HG03521 (cell line): ENCODE measurements around the gene PCDHGB3.
"Not testable (repeated sequence)": the region's sequence is repeated elsewhere in the genome, so short reads cannot be mapped to it uniquely, and the experiment has no call there.

Experiments used
- ATAC-seq: cut with Tn5 transposase; IDR thresholded peaks from one replicate; pipeline ENCODE4 v1.9.1; 2021; ENCODE audit warnings: mild to moderate bottlenecking, moderate library complexity; ENCODE audit not compliant: unreplicated experiment

Gene PCDHGB3

DNA sequence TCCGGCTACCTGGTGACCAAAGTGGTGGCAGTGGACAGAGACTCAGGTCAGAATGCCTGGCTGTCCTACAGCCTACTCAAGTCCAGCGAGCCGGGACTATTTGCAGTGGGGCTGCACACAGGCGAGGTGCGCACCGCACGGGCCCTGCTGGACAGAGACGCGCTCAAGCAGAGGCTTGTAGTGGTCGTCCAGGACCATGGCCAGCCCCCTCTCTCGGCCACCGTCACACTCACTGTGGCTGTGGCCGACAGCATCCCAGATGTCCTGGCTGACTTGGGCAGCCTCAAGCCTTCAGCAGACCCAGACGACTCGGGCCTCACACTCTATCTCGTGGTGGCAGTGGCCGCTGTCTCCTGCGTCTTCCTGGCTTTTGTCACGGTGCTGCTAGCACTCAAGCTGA is 13.1 kb upstream of the PCDHGB3 start:
- ATAC-seq, result no peak

DNA sequence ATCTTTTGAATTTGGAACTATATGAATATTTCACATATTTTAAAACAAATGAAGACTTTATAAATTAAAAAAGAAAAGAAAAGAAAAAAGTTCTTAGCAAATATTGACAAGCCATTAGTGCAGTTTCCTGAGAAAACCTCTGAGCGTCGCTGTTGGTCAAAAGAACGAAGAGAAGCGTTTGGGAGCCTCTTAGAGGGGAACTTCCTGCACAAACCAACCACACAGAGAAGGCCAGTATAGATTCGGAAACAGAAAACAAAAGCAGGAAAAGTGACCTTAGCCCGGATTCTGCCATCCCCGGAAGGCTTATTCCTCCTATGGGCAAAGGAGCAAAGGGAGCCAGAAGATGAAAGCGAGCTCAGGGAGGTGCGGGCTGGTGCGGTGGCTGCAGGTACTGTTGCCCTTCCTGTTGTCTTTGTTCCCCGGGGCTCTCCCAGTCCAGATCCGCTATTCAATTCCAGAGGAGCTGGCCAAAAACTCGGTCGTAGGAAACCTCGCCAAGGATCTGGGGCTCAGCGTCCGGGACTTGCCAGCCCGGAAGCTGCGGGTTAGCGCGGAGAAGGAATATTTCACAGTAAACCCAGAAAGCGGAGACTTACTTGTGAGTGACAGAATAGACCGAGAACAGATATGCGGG is 10.1 kb upstream of the PCDHGB3 start, which contains the start of gene PCDHGB2:
PCDHGB2 (plus strand) TSS at position 205 of the 637 bp plus-strand sequence; CDS start at position 347, 142 bp downstream.
- no peak for ATAC-seq

DNA sequence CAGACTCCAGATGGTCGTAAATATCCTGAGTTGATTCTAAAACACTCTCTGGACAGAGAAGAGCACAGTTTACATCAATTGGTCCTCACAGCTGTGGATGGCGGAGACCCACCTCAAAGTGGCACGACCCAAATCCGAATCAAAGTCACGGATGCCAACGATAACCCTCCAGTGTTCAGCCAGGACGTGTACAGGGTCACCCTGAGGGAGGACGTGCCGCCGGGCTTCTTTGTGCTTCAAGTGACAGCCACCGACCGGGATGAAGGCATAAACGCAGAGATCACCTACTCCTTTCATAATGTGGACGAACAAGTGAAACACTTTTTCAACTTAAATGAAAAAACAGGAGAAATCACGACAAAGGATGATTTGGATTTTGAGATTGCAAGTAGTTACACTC is 9.4 kb upstream of the PCDHGB3 start:
- no peak for ATAC-seq

DNA sequence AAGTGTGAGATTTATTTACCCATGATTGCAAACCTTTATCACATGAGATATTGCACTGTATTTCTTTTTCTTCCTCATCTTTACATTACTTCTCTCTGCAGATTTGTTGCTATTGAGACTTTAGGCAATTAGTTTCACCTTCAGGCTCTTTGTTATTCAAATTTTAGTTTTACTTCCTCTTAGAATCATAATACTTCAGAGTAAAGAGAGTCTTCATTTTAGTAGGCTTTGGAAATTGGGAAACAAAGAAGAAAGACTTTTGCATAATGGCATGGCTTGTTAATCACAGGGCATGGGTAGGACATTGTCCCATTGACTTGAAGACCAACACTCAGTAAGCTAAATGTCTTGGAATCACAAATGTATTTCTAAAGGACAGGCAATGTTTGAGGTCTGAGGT is 7.3 kb upstream of the PCDHGB3 start:
- no peak for ATAC-seq

DNA sequence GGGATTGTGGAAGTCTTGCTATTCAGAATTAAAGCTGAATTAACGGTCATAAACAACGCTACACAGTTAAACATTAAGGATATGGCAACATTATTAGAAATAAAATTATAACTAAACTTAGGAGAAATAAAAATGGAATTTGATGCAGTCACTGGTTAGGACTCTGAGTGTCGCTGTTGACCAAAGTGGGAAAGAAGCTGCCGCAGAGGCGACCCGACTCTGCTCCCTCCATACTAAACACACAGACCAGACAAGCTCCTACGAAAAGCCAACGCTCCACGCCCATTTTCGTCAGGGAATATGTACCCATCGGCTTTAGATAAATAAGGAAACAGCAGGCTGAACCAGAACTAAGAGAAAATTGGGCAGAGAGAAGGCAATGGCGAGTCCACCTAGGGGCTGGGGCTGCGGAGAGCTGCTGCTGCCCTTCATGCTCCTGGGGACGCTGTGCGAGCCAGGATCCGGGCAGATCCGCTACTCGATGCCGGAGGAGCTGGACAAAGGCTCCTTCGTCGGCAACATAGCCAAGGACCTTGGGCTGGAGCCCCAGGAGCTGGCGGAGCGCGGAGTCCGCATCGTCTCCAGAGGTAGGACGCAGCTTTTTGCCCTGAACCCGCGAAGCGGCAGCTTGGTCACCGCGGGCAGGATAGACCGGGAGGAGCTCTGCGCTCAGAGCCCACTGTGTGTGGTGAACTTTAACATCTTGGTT is 5.9 kb upstream of the PCDHGB3 start, which contains the start of gene PCDHGA5:
PCDHGA5 (plus strand) TSS at position 211 of the 709 bp plus-strand sequence; CDS start at position 380, 169 bp downstream.
- no peak for ATAC-seq

DNA sequence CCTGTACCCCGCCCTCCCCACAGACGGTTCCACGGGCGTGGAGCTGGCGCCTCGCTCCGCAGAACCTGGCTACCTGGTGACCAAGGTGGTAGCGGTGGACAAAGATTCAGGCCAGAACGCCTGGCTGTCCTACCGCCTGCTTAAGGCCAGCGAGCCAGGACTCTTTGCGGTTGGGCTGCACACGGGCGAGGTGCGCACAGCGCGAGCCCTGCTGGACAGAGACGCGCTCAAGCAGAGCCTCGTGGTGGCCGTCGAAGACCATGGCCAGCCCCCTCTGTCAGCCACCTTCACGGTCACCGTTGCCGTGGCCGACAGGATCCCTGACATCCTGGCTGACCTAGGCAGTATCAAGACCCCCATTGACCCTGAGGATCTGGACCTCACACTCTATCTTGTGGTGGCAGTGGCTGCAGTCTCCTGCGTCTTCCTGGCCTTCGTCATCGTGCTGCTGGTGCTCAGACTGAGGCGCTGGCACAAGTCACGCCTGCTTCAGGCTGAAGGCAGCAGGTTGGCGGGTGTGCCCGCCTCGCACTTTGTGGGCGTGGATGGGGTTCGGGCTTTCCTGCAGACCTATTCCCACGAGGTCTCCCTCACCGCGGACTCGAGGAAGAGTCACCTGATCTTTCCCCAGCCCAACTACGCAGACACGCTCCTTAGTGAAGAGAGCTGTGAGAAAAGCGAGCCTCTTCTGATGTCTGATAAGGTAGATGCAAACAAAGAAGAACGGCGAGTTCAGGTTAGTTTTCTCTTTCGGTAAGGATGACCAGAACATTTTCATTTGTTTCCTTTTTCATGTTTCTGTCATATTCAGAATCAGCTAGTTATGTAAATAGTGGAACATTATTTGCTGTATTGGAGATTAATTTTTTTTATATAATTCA is 3.8 kb upstream of the PCDHGB3 start:
- ATAC-seq, result no peak

DNA sequence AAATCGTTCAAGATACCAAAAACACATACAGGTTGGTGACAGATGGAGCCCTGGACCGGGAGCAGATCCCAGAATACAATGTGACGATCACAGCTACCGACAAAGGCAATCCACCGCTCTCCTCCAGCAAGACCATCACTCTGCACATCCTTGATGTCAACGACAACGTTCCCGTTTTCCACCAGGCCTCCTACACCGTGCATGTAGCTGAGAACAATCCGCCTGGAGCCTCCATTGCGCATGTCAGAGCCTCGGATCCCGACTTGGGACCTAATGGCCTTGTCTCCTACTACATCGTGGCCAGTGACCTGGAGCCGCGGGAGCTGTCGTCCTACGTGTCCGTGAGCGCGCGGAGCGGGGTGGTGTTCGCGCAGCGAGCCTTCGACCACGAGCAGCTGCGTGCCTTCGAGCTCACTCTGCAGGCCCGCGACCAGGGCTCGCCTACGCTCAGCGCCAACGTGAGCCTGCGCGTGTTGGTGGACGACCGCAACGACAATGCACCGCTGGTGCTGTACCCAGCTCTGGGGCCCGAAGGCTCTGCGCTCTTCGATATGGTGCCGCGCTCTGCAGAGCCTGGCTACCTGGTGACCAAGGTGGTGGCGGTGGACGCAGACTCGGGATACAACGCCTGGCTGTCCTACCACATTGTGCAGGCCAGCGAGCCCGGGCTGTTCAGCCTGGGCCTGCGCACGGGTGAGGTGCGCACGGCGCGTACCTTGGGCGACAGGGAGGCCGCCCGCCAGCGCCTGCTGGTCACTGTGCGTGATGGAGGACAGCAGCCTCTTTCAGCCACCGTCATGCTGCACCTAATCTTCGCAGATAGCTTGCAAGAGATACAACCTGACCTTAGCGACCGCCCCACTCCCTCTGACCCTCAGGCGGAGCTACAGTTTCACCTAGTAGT is 1.8 kb downstream of the PCDHGB3 start:
- ATAC-seq, result no peak

DNA sequence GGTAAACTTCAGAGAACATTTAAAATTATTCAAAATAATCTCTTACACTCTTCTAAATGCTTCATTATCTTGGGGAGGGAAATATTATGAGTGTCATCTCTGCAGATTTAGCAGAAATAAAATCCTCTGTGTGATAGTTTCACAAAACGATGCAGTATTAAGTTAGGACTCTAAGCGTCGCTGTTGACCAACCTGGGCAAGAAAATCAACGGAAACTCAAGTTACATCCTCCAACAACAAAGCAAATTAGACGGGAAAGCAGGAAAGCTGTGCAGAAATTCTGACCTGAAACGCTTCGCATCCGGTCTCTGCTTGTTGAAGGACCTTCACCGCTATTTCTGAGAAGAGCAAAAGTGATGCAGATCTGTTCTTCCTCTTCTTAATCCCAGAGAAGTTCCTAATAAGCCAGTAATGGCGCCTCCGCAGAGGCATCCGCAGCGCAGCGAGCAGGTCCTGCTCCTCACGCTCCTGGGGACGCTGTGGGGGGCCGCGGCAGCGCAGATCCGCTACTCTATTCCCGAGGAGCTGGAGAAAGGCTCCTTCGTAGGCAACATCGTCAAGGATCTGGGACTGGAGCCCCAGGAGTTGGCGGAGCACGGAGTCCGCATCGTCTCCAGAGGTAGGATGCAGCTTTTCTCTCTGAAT is 3.8 kb downstream of the PCDHGB3 start, which contains the start of gene PCDHGA6:
PCDHGA6 (plus strand) TSS at position 219 of the 645 bp plus-strand sequence; CDS start at position 412, 193 bp downstream.
- no peak for ATAC-seq

DNA sequence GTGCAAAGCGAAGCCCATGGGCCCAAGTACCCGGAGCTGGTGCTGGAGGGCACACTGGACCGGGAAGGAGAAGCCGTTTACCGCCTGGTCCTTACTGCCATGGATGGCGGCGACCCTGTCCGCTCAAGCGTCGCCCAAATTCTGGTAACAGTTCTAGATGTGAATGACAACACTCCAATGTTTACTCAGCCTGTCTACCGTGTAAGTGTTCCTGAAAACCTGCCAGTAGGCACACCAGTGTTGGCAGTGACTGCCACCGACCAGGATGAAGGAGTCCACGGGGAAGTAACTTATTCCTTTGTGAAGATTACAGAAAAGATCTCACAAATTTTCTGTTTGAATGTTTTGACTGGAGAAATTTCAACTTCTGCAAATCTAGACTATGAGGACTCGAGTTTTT is 4.6 kb downstream of the PCDHGB3 start:
- no peak for ATAC-seq

DNA sequence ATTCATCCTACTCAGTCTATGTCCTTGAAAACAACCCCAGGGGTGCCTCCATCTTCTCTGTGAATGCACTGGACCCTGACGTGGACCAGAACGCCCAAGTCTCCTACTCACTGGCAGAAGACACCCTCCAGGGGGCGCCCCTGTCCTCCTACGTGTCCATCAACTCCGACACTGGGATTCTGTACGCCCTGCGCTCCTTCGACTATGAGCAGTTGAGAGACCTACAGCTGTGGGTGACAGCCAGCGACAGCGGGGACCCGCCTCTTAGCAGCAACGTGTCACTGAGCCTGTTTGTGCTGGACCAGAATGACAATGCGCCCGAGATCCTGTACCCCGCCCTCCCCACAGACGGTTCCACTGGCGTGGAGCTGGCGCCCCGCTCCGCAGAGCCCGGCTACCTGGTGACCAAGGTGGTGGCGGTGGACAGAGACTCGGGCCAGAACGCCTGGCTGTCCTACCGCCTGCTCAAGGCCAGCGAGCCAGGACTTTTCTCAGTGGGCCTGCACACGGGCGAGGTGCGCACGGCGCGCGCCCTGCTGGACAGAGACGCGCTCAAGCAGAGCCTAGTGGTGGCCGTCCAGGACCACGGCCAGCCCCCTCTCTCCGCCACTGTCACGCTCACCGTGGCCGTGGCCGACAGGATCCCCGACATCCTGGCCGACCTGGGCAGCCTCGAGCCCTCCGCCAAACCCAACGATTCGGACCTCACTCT is 5.6 kb downstream of the PCDHGB3 start:
- ATAC-seq, result not testable (repeated sequence)

DNA sequence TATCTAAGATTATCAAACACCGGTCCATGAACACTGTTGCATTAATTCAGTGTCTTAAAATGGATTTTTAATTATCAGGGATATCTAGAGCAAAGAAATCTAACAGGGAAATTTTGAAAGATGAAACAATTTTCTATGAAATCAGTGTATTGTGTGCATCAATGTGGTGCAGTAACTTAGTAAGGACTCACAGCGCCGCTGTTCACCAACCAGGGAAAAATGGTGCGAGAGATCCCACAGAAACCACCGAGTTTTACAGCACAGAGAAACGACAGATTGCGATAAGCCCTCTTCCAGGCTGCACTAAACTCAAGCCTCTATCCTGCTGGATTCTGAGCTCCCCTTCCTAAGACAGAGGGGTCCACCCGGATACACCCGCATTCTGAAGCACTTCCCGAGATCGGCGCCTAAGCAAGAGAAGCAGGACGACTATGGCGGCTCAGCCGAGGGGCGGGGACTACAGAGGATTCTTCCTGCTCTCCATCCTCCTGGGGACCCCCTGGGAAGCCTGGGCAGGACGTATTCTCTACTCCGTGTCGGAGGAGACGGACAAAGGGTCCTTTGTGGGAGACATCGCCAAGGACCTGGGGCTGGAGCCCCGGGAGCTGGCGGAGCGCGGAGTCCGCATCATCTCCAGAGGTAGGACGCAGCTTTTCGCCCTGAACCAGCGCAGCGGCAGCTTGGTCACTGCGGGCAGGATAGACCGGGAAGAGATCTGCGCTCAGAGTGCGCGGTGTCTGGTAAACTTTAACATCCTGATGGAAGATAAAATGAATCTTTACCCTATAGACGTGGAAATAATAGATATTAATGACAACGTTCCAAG is 12.6 kb downstream of the PCDHGB3 start, which contains the start of gene PCDHGA7:
PCDHGA7 (plus strand) TSS at position 274 of the 826 bp plus-strand sequence; CDS start at position 432, 158 bp downstream.
- ATAC-seq, result no peak

DNA sequence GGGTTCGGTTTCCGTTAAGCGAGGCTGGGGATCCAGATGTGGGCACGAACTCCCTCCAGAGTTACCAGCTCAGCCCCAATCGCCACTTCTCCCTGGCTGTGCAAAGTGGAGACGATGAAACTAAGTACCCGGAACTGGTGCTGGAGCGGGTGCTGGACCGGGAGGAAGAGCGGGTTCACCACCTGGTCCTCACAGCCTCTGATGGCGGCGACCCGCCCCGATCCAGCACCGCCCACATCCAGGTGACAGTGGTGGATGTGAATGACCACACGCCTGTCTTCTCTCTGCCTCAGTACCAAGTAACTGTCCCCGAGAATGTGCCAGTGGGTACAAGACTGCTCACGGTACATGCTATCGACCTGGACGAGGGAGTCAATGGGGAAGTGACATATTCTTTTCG is 13.3 kb downstream of the PCDHGB3 start:
- no peak for ATAC-seq

DNA sequence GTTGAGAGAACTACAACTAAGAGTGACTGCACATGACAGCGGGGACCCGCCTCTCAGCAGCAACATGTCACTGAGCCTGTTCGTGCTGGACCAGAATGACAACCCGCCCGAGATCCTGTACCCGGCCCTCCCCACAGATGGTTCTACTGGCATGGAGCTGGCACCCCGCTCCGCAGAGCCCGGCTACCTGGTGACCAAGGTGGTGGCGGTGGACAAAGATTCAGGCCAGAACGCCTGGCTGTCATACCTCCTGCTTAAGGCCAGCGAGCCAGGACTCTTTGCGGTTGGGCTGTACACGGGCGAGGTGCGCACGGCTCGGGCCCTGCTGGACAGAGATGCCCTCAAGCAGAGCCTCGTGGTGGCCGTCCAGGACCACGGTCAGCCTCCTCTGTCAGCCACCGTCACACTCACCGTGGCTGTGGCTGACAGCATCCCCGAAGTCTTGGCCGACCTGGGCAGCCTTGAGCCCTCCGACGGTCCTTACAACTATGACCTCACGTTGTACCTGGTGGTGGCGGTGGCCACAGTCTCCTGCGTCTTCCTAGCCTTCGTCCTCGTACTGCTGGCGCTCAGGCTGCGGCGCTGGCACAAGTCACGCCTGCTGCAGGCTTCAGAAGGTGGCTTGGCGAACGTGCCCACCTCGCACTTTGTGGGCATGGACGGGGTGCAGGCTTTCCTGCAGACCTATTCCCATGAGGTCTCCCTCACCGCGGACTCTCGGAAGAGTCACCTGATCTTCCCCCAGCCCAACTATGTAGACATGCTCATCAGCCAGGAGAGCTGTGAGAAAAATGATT is 14.6 kb downstream of the PCDHGB3 start:
- no peak for ATAC-seq

DNA sequence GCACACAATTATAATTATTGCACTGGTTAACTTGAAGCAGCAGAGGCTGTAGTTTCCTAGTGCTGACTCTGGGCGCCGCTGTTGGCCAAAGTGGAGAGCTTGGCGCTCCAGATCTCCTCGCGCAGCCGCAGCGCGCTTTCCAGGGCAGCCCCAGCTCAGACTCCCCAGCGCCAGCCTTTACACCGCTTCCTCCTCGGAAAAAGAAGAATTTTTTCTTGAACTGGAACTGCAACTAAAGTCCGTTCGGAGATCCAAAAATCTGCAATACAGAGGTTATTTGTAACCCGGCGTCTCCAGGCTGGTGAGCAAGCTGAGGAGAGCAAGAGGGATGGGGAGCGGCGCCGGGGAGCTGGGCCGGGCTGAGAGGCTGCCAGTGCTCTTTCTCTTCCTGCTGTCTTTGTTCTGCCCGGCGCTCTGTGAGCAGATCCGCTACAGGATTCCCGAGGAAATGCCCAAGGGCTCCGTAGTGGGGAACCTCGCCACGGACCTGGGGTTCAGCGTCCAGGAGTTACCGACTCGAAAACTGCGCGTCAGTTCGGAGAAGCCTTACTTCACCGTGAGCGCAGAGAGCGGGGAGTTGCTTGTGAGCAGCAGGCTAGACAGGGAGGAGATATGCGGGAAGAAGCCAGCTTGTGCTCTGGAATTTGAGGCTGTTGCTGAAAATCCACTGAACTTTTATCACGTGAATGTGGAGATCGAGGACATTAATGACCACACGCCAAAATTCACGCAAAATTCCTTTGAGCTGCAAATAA is 17.7 kb downstream of the PCDHGB3 start, which contains the start of gene PCDHGB4:
PCDHGB4 (plus strand) TSS at position 142 of the 755 bp plus-strand sequence; CDS start at position 329, 187 bp downstream.
- ATAC-seq, result peak; percentile 67

DNA sequence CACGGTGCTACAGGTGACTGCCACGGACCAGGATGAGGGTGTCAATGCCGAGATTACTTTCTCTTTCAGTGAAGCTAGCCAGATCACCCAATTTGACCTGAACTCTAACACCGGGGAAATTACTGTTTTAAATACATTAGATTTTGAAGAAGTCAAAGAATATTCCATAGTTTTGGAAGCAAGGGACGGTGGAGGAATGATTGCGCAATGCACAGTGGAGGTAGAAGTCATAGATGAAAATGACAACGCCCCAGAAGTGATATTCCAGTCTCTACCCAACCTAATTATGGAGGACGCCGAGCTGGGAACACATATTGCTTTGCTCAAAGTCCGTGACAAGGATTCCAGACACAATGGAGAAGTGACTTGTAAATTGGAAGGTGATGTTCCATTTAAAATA is 18.6 kb downstream of the PCDHGB3 start:
- no peak for ATAC-seq
